Sigmoid colon (tissue), 7 donors: ENCODE results near the gene ADORA1. TPM values are rescaled to one million over a fixed set of nuclear protein-coding genes. Genes with fewer than 3 reads are reported as not detected.

Experiments used
- DNase-seq: peaks from one replicate; pipeline ENCODE4 v3.0.0-alpha.2; 2019
- H3K27ac ChIP-seq, 4 donors: fragments of 200-600 bp; sonication (generic); one replicate each; pipeline ENCODE4 v1.5.1; 2016 to 2019; ENCODE audit warnings: mild to moderate bottlenecking in 1 of 4
- H3K27me3 ChIP-seq, 3 donors: fragments of 200-600 bp; sonication (generic); one replicate each; pipeline ENCODE4 v1.5.1; 2019; ENCODE audit warnings: mild to moderate bottlenecking in 1 of 3
- H3K36me3 ChIP-seq, 4 donors: fragments of 200-600 bp; sonication (generic); one replicate each; pipeline ENCODE4 v1.5.1; 2016 to 2019
- H3K4me1 ChIP-seq, 4 donors: fragments of 200-600 bp; sonication (generic); one replicate each; pipeline ENCODE4 v1.5.1; 2017 to 2019
- H3K4me3 ChIP-seq, 4 donors: fragments of 200-600 bp; sonication (generic); one replicate each; pipeline ENCODE4 v1.5.1; 2017 to 2019; ENCODE audit warnings: mild to moderate bottlenecking in 2 of 4, moderate library complexity in 1 of 4
- H3K9me3 ChIP-seq, 4 donors: fragments of 200-600 bp in 3 of 4; sonication (generic) in 3 of 4; one replicate each; pipeline versions ENCODE4 v1.5.1 to v1.6.1; 2013 to 2019
- CTCF ChIP-seq, 4 experiments: fragments of 450-650 bp in 3 of 4; fragments of 200-600 bp in 1 of 4; IDR thresholded peaks; one replicate each; pipeline ENCODE4 v1.5.1; 2016 to 2019; ENCODE audit warnings: antibody characterized with exemption in 4 of 4, mild to moderate bottlenecking in 3 of 4, moderate library complexity in 2 of 4
- EP300 ChIP-seq, 4 donors: sonication (generic); formaldehyde crosslinking; IDR thresholded peaks; one replicate each; pipeline ENCODE4 v1.6.1; 2017; ENCODE audit warnings: antibody characterized with exemption in 4 of 4
- POLR2A ChIP-seq, 2 donors: fragments of 450-650 bp; IDR thresholded peaks; one replicate each; pipeline ENCODE4 v1.6.1; 2016; ENCODE audit warnings: antibody characterized with exemption in 2 of 2, mild to moderate bottlenecking in 2 of 2, moderate library complexity in 2 of 2
- POLR2AphosphoS5 ChIP-seq, 4 donors: sonication (generic); formaldehyde crosslinking; IDR thresholded peaks; one replicate each; pipeline ENCODE4 v1.6.1; 2017; ENCODE audit warnings: antibody characterized with exemption in 4 of 4
- WGBS, 2 donors: extraction: QIAGEN DNeasy Blood & Tissue Kit; methylation state at CpG; one replicate each; pipeline ENCODE4 v1.1.7; 2013; 5-methylcytosine and 5-hydroxymethylcytosine counted together
- intact Hi-C: fragments of 100-400 bp; cut with DNase I; formaldehyde crosslinking; loops from one replicate; pipeline ENCODE4 v1.15.1; 2023
- polyA plus RNA-seq, 3 donors: library from polyadenylated mRNA; stranded (reverse); fragments of 200-250 nt; gene quantifications; one replicate each; pipeline ENCODE4 v1.2.3, GENCODE V29; 2013
- total RNA-seq, 4 donors: library from RNA; depleted of rRNA; stranded (reverse); fragments of >200 nt; gene quantifications; one replicate each; pipeline ENCODE4 v1.1.0, GENCODE V29; 2016
- donor health status: healthy with polysubstance abuse.
- donor health status: Bipolar disorder and iron deficiency.
- donor health status: healthy.

Gene ADORA1
- total and polyA plus RNA-seq, 7 donors = 0.33 to 1.3 (median 1.0) TPM; not detected in 3

GRCh38 chr1:203113308-203113707, 14.2 kb upstream of the ADORA1 start:
- DNase-seq = no peak
- 63 to 85% methylated on average over 4 of the region's 4 CpGs for whole genome bisulfite sequencing, 2 donors

GRCh38 chr1:203114202-203114601, 13.3 kb upstream of the ADORA1 start:
- Histone ChIP-seq H3K27ac (no peak overlapping the region), H3K4me1 (peaks cover 0 to 7% (median 4%) of the 10 kb centered on the region in 4 donors), H3K27me3 (peaks cover 0 to 18% (median 10%) of the 10 kb centered on the region in 3 donors), H3K4me3 (no peak overlapping the region), H3K36me3 (no peaks in the 10 kb centered on the region), H3K9me3 (no peaks in the 10 kb centered on the region)
- WGBS, 2 donors = 70 to 81% methylated on average over 7 of the region's 7 CpGs
- DNase-seq = no peak
- intact Hi-C loops = no loop called here
- no peak for TF ChIP-seq EP300 (IDR thresholded peaks at IDR 0.05)
- TF ChIP-seq CTCF (IDR thresholded peaks at IDR 0.05) = no peak
- no peak for TF ChIP-seq POLR2AphosphoS5 (IDR thresholded peaks at IDR 0.05)
- no peak for TF ChIP-seq POLR2A (IDR thresholded peaks at IDR 0.05)

More at GRCh38 chr1:203113308-203113707, 14.2 kb upstream of the ADORA1 start:
- Histone ChIP-seq H3K27me3 (peaks cover 0 to 10% (median 4%) of the 10 kb centered on the region in 3 donors), H3K4me3 (no peak overlapping the region), H3K4me1 (peaks cover 0 to 7% (median 4%) of the 10 kb centered on the region in 4 donors), H3K36me3 (no peaks in the 10 kb centered on the region), H3K9me3 (no peaks in the 10 kb centered on the region), H3K27ac (no peak overlapping the region)
- intact Hi-C loops = no loop called here
- no peak for TF ChIP-seq EP300 (IDR thresholded peaks at IDR 0.05)
- TF ChIP-seq POLR2AphosphoS5 (IDR thresholded peaks at IDR 0.05) = no peak
- no peak for TF ChIP-seq CTCF (IDR thresholded peaks at IDR 0.05)
- no peak for TF ChIP-seq POLR2A (IDR thresholded peaks at IDR 0.05)

- peaks cover 0 to 30% (median 21%) of the 10 kb centered on the region in 3 donors for H3K27me3 ChIP-seq
- 46 to 75% methylated on average over 10 of the region's 10 CpGs for whole genome bisulfite sequencing, 2 donors
- no peak for DNase-seq
Measured at GRCh38 chr1:203116091-203116820, 11.3 kb upstream of the ADORA1 start.

GRCh38 chr1:203117611-203118575, 9.6 kb upstream of the ADORA1 start:
- DNase-seq = peak; percentile 80
- no peak overlapping the region for H3K27ac ChIP-seq
- H3K36me3 ChIP-seq = no peaks in the 10 kb centered on the region
- peaks cover 0 to 47% (median 21%) of the 10 kb centered on the region in 3 donors for H3K27me3 ChIP-seq
- TF ChIP-seq POLR2A (IDR thresholded peaks at IDR 0.05) (no peak), POLR2AphosphoS5 (IDR thresholded peaks at IDR 0.05) (no peak), EP300 (IDR thresholded peaks at IDR 0.05) (no peak), CTCF (IDR thresholded peaks at IDR 0.05) (peak in 3 of 4 experiments; percentile 50 to 77 (median 56))
- H3K4me3 ChIP-seq = no peak overlapping the region
- peaks cover 0 to 7% (median 4%) of the 10 kb centered on the region in 4 donors for H3K4me1 ChIP-seq
- 18 to 29% methylated on average over 35 of the region's 35 CpGs for WGBS, 2 donors
- no peaks in the 10 kb centered on the region for H3K9me3 ChIP-seq
- intact Hi-C loops = loop anchor here (2.0 kb wide), 1 partner anchor 99 kb away; no protein-coding TSS in a partner anchor

More at GRCh38 chr1:203116091-203116820, 11.3 kb upstream of the ADORA1 start:
- Histone ChIP-seq H3K27ac (no peak overlapping the region), H3K9me3 (no peaks in the 10 kb centered on the region), H3K36me3 (no peaks in the 10 kb centered on the region), H3K4me1 (peaks cover 0 to 7% (median 4%) of the 10 kb centered on the region in 4 donors), H3K4me3 (no peak overlapping the region)
- TF ChIP-seq EP300 (IDR thresholded peaks at IDR 0.05) (no peak), POLR2AphosphoS5 (IDR thresholded peaks at IDR 0.05) (no peak), POLR2A (IDR thresholded peaks at IDR 0.05) (no peak), CTCF (IDR thresholded peaks at IDR 0.05) (no peak)
- intact Hi-C loops = no loop called here
